DMS153 treated with DMSO at 0.1 percent for 48 hours (cell line): ENCODE measurements around the gene IL20.

Experiments used
- DNase-seq: peaks from one replicate; lab custom pipeline; 2025; ENCODE audit not compliant: unreplicated experiment; lab: John Stamatoyannopoulos, UW

The IL20 gene

GRCh38 chr1:206900149-206900548 lies 34.7 kb downstream of the IL20 start:
- DNase-seq = no peak

GRCh38 chr1:206901944-206902343 lies 36.5 kb downstream of the IL20 start:
- no peak for DNase-seq

GRCh38 chr1:206902702-206903101 lies 37.3 kb downstream of the IL20 start:
- DNase-seq = no peak

GRCh38 chr1:206903687-206904086 lies 38.3 kb downstream of the IL20 start:
- no peak for DNase-seq

- no peak for DNase-seq
Observed at GRCh38 chr1:206904423-206905142, 39.2 kb downstream of the IL20 start.

- no peak for DNase-seq
Observed at GRCh38 chr1:206905295-206906164, 40.1 kb downstream of the IL20 start.

- no peak for DNase-seq
Observed at GRCh38 chr1:206907304-206907991, 42.0 kb downstream of the IL20 start.

- no peak for DNase-seq
Observed at GRCh38 chr1:206908038-206908437, 42.6 kb downstream of the IL20 start.

GRCh38 chr1:206909161-206909882 lies 43.9 kb downstream of the IL20 start:
- DNase-seq = peak; percentile 95

- no peak for DNase-seq
Observed at GRCh38 chr1:206909883-206910318, 44.5 kb downstream of the IL20 start.

GRCh38 chr1:206911064-206911663 lies 45.7 kb downstream of the IL20 start:
- peak; percentile 83 for DNase-seq

- peak; percentile 88 for DNase-seq
Observed at GRCh38 chr1:206912445-206913095, 47.1 kb downstream of the IL20 start.

- DNase-seq = no peak
Observed at GRCh38 chr1:206913766-206914537, 48.5 kb downstream of the IL20 start.

GRCh38 chr1:206915030-206915735 lies 49.8 kb downstream of the IL20 start:
- no peak for DNase-seq

- DNase-seq = no peak
Observed at GRCh38 chr1:206916000-206916709, 50.7 kb downstream of the IL20 start.

- no peak for DNase-seq
Observed at GRCh38 chr1:206918076-206918475, 52.7 kb downstream of the IL20 start.
